Lower leg skin (tissue), 3 donors: ENCODE data around the gene MYOZ1.

Source experiments
- CTCF ChIP-seq, 3 donors: fragments of 450-650 bp; IDR thresholded peaks; one replicate each; pipeline ENCODE4 v1.5.1; 2016; ENCODE audit warnings: antibody characterized with exemption in 3 of 3, mild to moderate bottlenecking in 3 of 3, moderate library complexity in 2 of 3
- POLR2A ChIP-seq, 2 donors: fragments of 450-650 bp; IDR thresholded peaks; one replicate each; pipeline ENCODE4 v1.6.1; 2016 to 2017; ENCODE audit warnings: antibody characterized with exemption in 2 of 2, mild to moderate bottlenecking in 1 of 2, moderate library complexity in 1 of 2

GRCh38 chr10:73601486-73601921, 39.8 kb downstream of the MYOZ1 start:
- TF ChIP-seq CTCF (IDR thresholded peaks at IDR 0.05), result no peak
- no peak for TF ChIP-seq POLR2A (IDR thresholded peaks at IDR 0.05)
